ENCODE data around the gene SAA1.

SAA1 gene

GRCh38 chr11:18312663-18313420 is 46.8 kb downstream of the SAA1 start:
- TF ChIP-seq CTCF (conservative IDR thresholded peaks at IDR 0.05; ENCODE audit: low read length), result no peak
- H3K4me3 ChIP-seq (ENCODE audit: low read length), result no peak overlapping the region
- peak; percentile 86 for DNase-seq (ENCODE audit: low read depth)

- peak; percentile 38 for DNase-seq (ENCODE audit: low read depth)
- H3K4me3 ChIP-seq (ENCODE audit: low read length), result no peak overlapping the region
- TF ChIP-seq CTCF (conservative IDR thresholded peaks at IDR 0.05; ENCODE audit: low read length), result no peak
Observed at GRCh38 chr11:18313965-18314763, 48.1 kb downstream of the SAA1 start.

- TF ChIP-seq CTCF (conservative IDR thresholded peaks at IDR 0.05; ENCODE audit: low read length), result no peak
- H3K4me3 ChIP-seq (ENCODE audit: low read length), result no peak overlapping the region
- DNase-seq (ENCODE audit: low read depth), result no peak
Observed at GRCh38 chr11:18314784-18315523, 48.9 kb downstream of the SAA1 start.

- no peak for DNase-seq (ENCODE audit: low read depth)
- TF ChIP-seq CTCF (conservative IDR thresholded peaks at IDR 0.05; ENCODE audit: low read length), result no peak
- H3K4me3 ChIP-seq (ENCODE audit: low read length), result no peak overlapping the region
Observed at GRCh38 chr11:18315893-18316292, 49.8 kb downstream of the SAA1 start.

- no peak for TF ChIP-seq CTCF (conservative IDR thresholded peaks at IDR 0.05; ENCODE audit: low read length)
- H3K4me3 ChIP-seq (ENCODE audit: low read length), result no peak overlapping the region
Observed at GRCh38 chr11:18317551-18317950, 51.5 kb downstream of the SAA1 start.

More at GRCh38 chr11:18317551-18317950, 51.5 kb downstream of the SAA1 start:
- DNase-seq (ENCODE audit: low read depth), result no peak
